MCF 10A (cell line): ENCODE results near the gene LPGAT1. TPM values are rescaled to one million over a fixed set of nuclear protein-coding genes. Genes with fewer than 3 reads are reported as not detected.

ENCODE experiments used
- BruUV-seq: library from RNA; stranded (reverse); fragments of 400-500 nt; replicated peaks from 2 replicates; lab custom pipeline; 2021; lab: Mats Ljungman, UMichigan
- CTCF ChIA-PET: fragments of 300-600 bp; sonication (Branson Sonifier 250); formaldehyde crosslinking; extraction: SDS; loops from one replicate; lab custom pipeline; 2021; ENCODE audit warnings: antibody characterized with exemption, inconsistent platforms; lab: Yijun Ruan, JAX
- POLR2A ChIA-PET: fragments of 300-600, 350-650 bp; sonication (Branson Sonifier 250); formaldehyde crosslinking; extraction: SDS; loops from one replicate; lab custom pipeline; 2020; ENCODE audit warnings: antibody characterized with exemption, inconsistent platforms; lab: Yijun Ruan, JAX
- DNase-seq: peaks from one replicate; pipeline ENCODE4 v3.0.0-alpha.2; 2018; ENCODE audit not compliant: unreplicated experiment
- H3K27ac Mint-ChIP-seq: one replicate; pipeline ENCODE4 v1.8.0; 2022; ENCODE audit warnings: mild to moderate bottlenecking, low read depth, mixed read lengths; ENCODE audit not compliant: unreplicated experiment
- H3K27me3 Mint-ChIP-seq: one replicate; pipeline ENCODE4 v1.8.0; 2022; ENCODE audit warnings: mixed read lengths; ENCODE audit not compliant: insufficient read depth, unreplicated experiment
- H3K36me3 Mint-ChIP-seq: one replicate; pipeline ENCODE4 v1.8.0; 2022; ENCODE audit warnings: mild to moderate bottlenecking, moderate library complexity, mixed read lengths; ENCODE audit not compliant: insufficient read depth, unreplicated experiment
- H3K4me1 Mint-ChIP-seq: one replicate; pipeline ENCODE4 v1.8.0; 2022; ENCODE audit warnings: mixed read lengths; ENCODE audit not compliant: insufficient read depth, unreplicated experiment
- H3K4me3 Mint-ChIP-seq: one replicate; pipeline ENCODE4 v1.8.0; 2022; ENCODE audit warnings: mild to moderate bottlenecking, moderate library complexity, mixed read lengths; ENCODE audit not compliant: unreplicated experiment
- H3K9me3 Mint-ChIP-seq: one replicate; pipeline ENCODE4 v1.8.0; 2022; ENCODE audit warnings: mixed read lengths; ENCODE audit not compliant: unreplicated experiment
- CTCF ChIP-seq: fragments of 200-600 bp; IDR thresholded peaks from one replicate; pipeline ENCODE4 v1.8.0; 2022; ENCODE audit warnings: antibody characterized with exemption, mild to moderate bottlenecking; ENCODE audit not compliant: unreplicated experiment
- intact Hi-C: fragments of 100-400 bp; cut with micrococcal nuclease; formaldehyde crosslinking; loops from 2 replicates; pipeline ENCODE4 v1.14.1; 2022
- total RNA-seq: library from RNA; stranded (reverse); gene quantifications from 2 replicates; pipeline ENCODE4 v1.2.3, GENCODE V29; 2022

The LPGAT1 gene
- total RNA-seq, 1 experiment from 2014 or later, result 76.2 TPM

DNA sequence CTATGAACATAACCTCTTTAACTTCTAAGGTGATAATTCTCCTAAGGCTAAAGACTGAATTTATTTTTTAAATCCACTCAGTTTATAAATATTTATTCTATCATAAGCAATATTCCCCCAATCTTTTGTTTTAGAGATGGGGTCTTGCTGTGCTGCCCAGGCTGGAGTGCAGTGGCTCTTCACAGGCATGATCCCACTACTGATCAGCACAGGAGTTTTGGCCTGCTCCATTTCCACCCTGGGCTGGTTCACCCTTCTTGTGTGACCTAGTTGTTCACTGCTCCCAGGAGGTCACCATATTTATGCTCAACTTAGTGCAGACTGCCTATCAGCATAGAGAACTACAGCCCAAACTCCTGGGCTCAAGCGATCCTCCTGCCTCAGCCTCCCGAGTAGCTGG lies 38.6 kb downstream of the LPGAT1 start:
- intact Hi-C loops, result no loop called here
- DNase-seq, result no peak
- Mint-ChIP-seq H3K27me3 (no peaks in the 10 kb centered on the region), H3K4me1 (peaks cover under 1% of the 10 kb centered on the region), H3K36me3 (peaks cover 46% of the 10 kb centered on the region), H3K27ac (no peak overlapping the region), H3K9me3 (peaks cover 6% of the 10 kb centered on the region), H3K4me3 (no peak overlapping the region)
- ChIA-PET CTCF (interaction anchor here (0.6 to 1.6 kb wide), 3 partner anchors 36 to 112 kb away, joined by 4 to 7 read pairs (median 5); no protein-coding TSS in a partner anchor), POLR2A (interaction anchor here (0.6 kb wide), 1 partner anchor 71 kb away, joined by 3 read pairs; no protein-coding TSS in a partner anchor)
- no TSS peak for BruUV-seq
- TF ChIP-seq CTCF, result no peak

DNA sequence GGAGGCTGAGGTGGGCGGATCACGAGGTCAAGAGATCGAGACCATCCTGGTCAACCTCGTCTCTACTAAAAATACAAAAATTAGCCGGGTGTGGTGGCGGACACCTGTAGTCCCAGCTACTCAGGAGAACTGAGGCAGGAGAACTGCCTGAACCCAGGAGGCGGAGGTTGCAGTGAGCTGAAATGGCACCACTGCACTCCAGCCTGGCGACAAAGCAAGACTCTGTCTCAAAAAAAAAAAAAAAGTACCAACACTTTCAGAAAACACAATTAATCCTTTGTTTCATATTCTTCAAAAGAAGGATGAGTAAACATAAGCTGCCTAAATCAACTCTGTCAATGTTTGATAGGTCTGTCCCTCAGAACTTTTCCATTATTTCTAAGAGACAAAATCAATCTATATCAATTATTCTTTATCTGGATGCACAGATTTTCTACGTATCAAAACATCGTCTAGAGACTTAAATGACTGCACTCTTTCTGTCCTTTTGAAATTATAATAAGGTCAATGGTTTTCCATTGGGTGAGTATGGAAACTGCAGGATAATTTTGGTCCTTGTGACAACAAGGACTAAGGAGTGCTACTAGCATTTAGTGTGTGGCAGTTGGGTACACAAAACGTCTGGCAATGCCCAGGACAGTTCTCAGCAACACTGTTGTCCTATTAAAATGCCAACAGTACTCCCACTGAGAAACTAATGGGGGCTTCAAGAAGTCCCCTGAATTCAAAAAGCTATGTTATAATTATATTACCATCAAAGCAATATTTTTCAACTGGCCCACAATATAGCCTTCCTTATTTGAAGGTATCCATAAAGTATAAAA lies 40.7 kb downstream of the LPGAT1 start:
- H3K27me3 Mint-ChIP-seq, result no peaks in the 10 kb centered on the region
- no peak overlapping the region for H3K27ac Mint-ChIP-seq
- POLR2A ChIA-PET, result interaction anchor here (0.7 to 1.8 kb wide), 3 partner anchors 9 to 155 kb away, joined by 3 to 4 read pairs (median 4); no protein-coding TSS in a partner anchor
- no peak for DNase-seq
- no peak overlapping the region for H3K4me3 Mint-ChIP-seq
- no peaks in the 10 kb centered on the region for H3K4me1 Mint-ChIP-seq
- intact Hi-C loops, result no loop called here
- no TSS peak for BruUV-seq
- CTCF ChIA-PET, result interaction anchor here (1.2 to 1.3 kb wide), 2 partner anchors 11 to 154 kb away, joined by 3 to 4 read pairs; no protein-coding TSS in a partner anchor
- peaks cover 41% of the 10 kb centered on the region for H3K36me3 Mint-ChIP-seq
- no peak for TF ChIP-seq CTCF
- H3K9me3 Mint-ChIP-seq, result peaks cover 6% of the 10 kb centered on the region

DNA sequence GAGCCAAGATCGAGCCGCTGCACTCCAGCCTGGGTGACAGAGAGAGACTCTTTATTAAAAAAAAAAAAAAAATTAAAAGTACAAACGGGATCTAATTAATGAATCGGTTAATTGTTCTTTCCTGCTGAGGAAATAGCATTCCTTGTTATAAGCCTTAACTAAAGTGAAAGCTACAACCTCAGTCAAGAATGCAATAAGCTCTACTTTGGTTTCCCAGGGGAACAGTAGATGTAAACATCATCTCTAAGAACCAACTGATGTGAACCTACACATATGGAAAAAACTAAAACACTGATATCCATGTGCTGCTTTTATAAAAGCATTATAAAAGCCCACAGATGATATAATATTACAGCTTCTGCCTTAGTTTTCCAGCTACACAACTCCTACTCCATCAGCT lies 41.9 kb downstream of the LPGAT1 start:
- H3K27ac Mint-ChIP-seq, result no peak overlapping the region
- POLR2A ChIA-PET, result interaction anchor here (0.6 to 1.8 kb wide), 8 partner anchors 8 to 1273 kb away, joined by 3 to 5 read pairs (median 4); no protein-coding TSS in a partner anchor
- H3K36me3 Mint-ChIP-seq, result peaks cover 39% of the 10 kb centered on the region
- H3K9me3 Mint-ChIP-seq, result peaks cover 6% of the 10 kb centered on the region
- TF ChIP-seq CTCF, result no peak
- CTCF ChIA-PET, result interaction anchor here (0.6 to 1.8 kb wide), 13 partner anchors 9 to 1045 kb away, joined by 3 to 6 read pairs (median 3); partner anchors contain the start of genes DTL and INTS7
- H3K4me3 Mint-ChIP-seq, result no peak overlapping the region
- H3K4me1 Mint-ChIP-seq, result no peaks in the 10 kb centered on the region
- DNase-seq, result no peak
- no TSS peak for BruUV-seq
- H3K27me3 Mint-ChIP-seq, result no peaks in the 10 kb centered on the region
- intact Hi-C loops, result no loop called here

GRCh38 chr1:211783897-211784296 lies 46.7 kb downstream of the LPGAT1 start:
- no peaks in the 10 kb centered on the region for H3K4me1 Mint-ChIP-seq
- no peak overlapping the region for H3K4me3 Mint-ChIP-seq
- DNase-seq, result no peak
- BruUV-seq, result no TSS peak
- H3K9me3 Mint-ChIP-seq, result no peaks in the 10 kb centered on the region
- H3K36me3 Mint-ChIP-seq, result peaks cover 20% of the 10 kb centered on the region
- CTCF ChIA-PET, result interaction anchor here (0.6 to 1.7 kb wide), 10 partner anchors 15 to 269 kb away, joined by 3 to 6 read pairs (median 4); partner anchors contain the start of genes DTL and INTS7
- intact Hi-C loops, result no loop called here
- H3K27ac Mint-ChIP-seq, result no peak overlapping the region
- POLR2A ChIA-PET, result interaction anchor here (0.6 to 0.7 kb wide), 3 partner anchors 45 to 252 kb away, joined by 3 read pairs; partner anchors contain the start of genes DTL and INTS7
- TF ChIP-seq CTCF, result no peak
- H3K27me3 Mint-ChIP-seq, result no peaks in the 10 kb centered on the region
